ENCODE results near the gene CDKAL1. TPM values are rescaled to one million over a fixed set of nuclear protein-coding genes. Genes with fewer than 3 reads are reported as not detected.
"Not testable (repeated sequence)": the region's sequence is repeated elsewhere in the genome, so short reads cannot be mapped to it uniquely, and the experiment has no call there.

The CDKAL1 gene
- total RNA-seq, 1 donor from 2014 or later, result 8.4 TPM

DNA sequence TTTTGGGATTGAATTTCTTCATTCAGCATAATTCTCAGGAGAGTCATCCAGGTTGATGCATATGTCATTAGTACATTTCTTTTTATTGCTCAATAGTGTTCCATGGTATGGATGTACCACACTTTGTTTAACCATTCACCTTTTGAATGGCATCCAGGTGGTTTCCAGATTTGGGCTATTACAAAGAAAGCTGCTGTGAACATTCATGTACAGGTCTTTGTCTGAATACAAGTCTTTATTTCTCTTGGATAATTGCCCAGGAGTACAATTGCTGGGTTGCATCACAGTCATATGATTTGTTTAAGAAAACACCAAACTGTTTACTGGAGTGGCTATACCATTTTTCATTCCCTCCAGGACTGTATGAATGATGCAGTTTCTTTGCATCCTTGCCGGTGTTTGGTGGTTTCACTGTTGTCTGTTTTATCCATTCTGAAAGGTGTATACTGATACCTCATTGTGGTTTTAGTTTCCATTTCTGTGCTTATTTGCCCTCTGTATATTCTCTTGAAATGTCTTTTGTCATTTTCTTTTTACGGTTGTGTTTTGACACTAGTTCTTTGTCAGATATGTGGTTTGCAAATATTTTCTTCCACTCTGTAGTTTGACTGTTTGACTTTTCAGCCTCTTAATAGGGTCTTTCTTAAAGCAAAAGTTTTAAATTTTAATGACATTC is 8.8 kb downstream of the CDKAL1 start:
- intact Hi-C loops (cut with DNase I), result no loop called here
- no peak for DNase-seq (ENCODE audit: low spot score)

- no peak for DNase-seq (ENCODE audit: low spot score)
- intact Hi-C loops (cut with DNase I), result no loop called here
Measured at GRCh38 chr6:20548264-20548663, 14.0 kb downstream of the CDKAL1 start.

DNA sequence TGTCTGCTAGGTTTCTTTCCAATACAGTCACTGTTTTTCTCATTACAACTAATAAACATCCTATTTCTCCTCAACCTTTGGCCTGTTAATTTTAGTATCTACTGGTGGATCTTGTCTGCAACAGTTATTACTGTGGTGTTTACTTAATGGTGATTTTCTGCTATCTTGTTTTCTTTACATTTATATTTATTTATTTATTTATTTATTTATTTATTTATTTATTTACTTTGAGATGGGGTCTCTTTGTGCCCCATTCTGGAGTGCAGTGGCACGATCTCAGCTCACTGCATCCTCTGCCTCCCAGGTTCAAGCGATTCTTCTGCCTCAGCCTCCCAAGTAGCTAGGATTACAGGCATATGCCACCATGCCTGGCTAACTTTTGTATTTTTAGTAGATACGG is 15.1 kb downstream of the CDKAL1 start:
- intact Hi-C loops (cut with DNase I); DNase-seq (ENCODE audit: low spot score): not testable (repeated sequence)

DNA sequence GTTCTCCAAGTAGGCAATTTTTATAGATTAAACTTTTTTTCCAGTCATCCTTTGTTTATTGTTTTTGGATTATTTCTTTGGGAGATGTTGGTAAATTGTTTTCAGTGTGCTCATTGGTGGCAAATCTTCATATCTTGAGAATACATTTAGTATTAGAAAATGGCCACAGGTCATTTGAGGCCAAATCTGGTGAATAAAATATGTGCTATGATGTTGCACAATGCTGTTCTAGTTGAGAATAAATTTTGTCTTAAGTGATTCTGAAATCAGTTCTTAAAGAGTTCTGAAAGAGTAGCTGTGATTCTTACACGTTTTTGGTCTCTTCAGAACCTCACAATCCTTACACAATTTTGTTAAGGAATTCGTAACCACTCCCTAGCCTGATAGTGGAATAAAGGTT is 20.1 kb downstream of the CDKAL1 start:
- intact Hi-C loops (cut with DNase I), result no loop called here
- no peak for DNase-seq (ENCODE audit: low spot score)

DNA sequence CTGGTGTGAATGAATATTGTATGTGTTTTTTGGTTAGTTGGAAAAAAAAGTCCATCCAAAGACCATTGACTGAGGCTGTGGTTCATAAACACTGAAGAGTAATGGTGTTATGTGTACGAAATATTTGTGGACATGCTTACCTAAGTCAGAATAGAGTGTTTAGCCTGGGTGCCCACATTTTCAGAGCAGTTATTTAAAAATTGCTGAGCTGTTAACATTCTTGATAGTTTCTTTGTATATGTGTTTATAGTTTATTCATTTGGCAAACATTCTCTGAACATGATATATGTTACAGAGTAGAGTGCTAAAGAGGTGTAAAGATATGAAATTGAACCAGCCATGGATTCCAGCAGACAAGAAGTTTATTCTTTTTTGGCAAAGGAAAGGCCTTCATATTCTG is 20.6 kb downstream of the CDKAL1 start:
- intact Hi-C loops (cut with DNase I), result no loop called here
- no peak for DNase-seq (ENCODE audit: low spot score)

GRCh38 chr6:20559924-20560551 is 25.8 kb downstream of the CDKAL1 start:
- DNase-seq (ENCODE audit: low spot score), result no peak
- intact Hi-C loops (cut with DNase I), result no loop called here

DNA sequence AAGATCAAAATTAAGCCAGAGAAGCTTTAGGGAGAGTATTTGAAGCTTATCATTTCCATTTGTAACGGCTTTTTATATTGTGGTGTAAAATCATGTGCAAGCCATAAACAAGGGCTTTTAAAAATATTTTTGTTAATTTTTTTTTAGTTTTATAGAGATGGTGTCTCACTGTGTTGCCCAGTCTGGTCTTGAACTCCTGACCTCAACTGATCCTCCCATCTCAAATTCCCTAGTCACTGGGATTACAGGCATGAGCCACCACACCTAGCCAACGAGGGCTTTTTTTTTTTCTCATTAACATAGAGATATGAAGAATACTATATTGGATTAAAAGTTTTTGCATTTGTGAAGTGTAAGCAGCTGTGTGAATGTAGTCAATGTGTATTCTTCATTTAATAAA is 29.1 kb downstream of the CDKAL1 start:
- intact Hi-C loops (cut with DNase I), result no loop called here
- no peak for DNase-seq (ENCODE audit: low spot score)

GRCh38 chr6:20564269-20564668 is 30.0 kb downstream of the CDKAL1 start:
- intact Hi-C loops (cut with DNase I), result no loop called here
- no peak for DNase-seq (ENCODE audit: low spot score)

- no peak for DNase-seq (ENCODE audit: low spot score)
- intact Hi-C loops (cut with DNase I), result loop anchor here (5.0 kb wide), 1 partner anchor 1023 kb away; no protein-coding TSS in a partner anchor
Measured at GRCh38 chr6:20564777-20565176, 30.5 kb downstream of the CDKAL1 start.

- no peak for DNase-seq (ENCODE audit: low spot score)
- intact Hi-C loops (cut with DNase I), result loop anchor here (5.0 kb wide), 1 partner anchor 1022 kb away; no protein-coding TSS in a partner anchor
Measured at GRCh38 chr6:20565342-20565741, 31.1 kb downstream of the CDKAL1 start.

DNA sequence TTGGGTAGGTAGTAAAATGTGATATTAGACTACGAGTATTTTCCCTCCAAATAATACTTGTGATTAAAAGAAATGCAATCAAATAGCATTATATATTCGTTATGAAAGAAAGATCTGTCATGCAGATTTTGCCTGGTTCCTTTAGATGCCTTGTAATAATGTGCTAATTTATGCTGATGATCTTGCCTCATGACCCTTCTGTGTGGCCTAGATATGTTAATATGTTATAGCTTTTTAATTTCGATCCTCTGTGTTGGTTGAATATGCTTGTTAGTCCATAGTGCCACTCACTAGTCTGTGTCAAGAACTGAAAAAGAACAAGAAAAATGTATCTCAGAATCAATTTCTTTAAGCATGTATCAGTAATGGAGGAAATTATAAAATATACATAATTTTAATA is 31.9 kb downstream of the CDKAL1 start:
- intact Hi-C loops (cut with DNase I), result loop anchor here (5.0 kb wide), 1 partner anchor 1021 kb away; no protein-coding TSS in a partner anchor
- no peak for DNase-seq (ENCODE audit: low spot score)

DNA sequence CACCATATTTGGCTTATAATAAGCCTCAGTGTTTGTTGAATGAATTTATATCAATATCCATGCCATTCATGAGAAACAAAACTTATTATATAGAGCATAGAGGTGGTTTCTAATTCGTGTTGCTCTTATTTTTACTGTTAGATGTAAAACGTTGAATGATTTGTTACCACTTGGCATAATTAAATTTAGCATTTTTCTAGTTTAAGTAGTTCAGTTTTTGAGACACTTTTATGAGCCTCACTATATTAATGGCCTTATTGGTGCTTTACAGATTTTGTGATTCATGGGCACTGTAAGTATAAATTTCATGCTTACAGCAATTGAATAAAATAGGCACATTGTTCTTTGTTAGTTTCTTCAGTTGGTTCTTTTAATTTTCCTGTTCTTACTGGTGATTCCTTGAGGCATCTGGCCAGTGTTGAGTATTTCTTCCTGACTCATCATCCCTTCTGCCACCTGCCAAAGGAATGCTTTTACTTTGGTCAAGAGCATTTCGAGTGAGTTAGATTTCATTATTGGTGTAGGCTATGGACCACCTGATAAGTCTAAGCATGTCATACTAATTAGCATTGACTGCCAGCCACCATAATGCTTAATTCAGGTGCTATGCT is 34.8 kb downstream of the CDKAL1 start:
- DNase-seq (ENCODE audit: low spot score), result no peak
- intact Hi-C loops (cut with DNase I), result loop anchor here (5.0 kb wide), 1 partner anchor 1018 kb away; no protein-coding TSS in a partner anchor

- intact Hi-C loops (cut with DNase I), result no loop called here
- no peak for DNase-seq (ENCODE audit: low spot score)
Measured at GRCh38 chr6:20571261-20571660, 37.0 kb downstream of the CDKAL1 start.

- intact Hi-C loops (cut with DNase I), result no loop called here
Measured at GRCh38 chr6:20572288-20572687, 38.0 kb downstream of the CDKAL1 start.

GRCh38 chr6:20572940-20573339 is 38.7 kb downstream of the CDKAL1 start:
- intact Hi-C loops (cut with DNase I), result no loop called here
- no peak for DNase-seq (ENCODE audit: low spot score)

More at GRCh38 chr6:20572288-20572687, 38.0 kb downstream of the CDKAL1 start:
- no peak for DNase-seq (ENCODE audit: low spot score)

GRCh38 chr6:20574355-20574754 is 40.1 kb downstream of the CDKAL1 start:
- intact Hi-C loops (cut with DNase I), result no loop called here
- no peak for DNase-seq (ENCODE audit: low spot score)

DNA sequence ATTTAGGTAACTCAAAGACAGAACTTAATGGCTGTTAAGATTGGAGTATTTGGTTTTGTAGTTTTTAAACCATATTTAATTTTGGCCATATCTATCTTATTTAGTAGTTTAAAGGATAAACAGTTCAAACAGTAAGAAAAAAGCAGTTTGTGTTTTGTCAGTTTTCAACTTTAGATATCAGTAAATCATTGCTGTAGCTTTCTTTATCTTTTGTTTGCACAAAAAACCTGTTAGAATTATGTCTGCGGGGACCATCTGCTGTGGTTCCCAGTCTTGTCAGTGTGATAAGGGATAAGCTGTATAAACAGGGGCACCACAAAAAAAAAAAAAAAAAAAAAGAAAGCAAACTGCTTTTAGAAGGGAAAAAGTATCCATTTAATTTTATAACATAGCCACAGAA is 40.9 kb downstream of the CDKAL1 start:
- DNase-seq (ENCODE audit: low spot score), result no peak
- intact Hi-C loops (cut with DNase I), result no loop called here

DNA sequence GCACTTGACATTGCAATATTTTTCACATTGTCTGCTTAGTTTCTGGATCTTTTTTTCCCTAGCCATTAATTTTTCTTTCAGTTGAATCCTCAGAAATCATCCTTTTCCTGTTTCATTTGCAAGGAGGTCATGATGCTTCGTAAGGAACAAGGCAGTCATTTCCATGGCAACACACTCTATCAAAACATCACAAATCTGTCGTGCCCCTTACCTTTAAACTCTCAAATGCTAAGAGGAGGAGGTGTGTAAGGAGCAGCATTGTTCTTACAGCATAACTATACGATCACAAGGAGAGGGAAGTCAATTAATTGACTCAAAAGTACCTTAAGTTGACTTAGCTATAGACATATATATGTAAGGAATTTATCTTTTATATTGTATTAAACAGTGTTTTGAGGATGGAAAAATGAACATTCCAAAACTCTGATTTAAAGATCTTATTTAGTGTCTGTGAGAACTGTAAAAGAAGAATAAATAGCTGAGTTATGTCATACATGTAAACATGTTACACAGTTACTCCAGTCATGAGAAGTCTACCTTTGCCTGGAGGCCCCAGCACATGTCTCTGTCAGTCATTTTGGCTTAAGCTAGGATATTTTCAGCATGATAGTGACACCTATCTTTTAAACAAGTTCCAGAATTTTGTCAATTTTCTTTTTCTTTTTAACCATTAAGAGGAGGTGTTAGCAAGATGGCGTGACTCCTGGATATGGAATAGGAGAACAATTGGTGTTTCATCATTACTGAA is 41.6 kb downstream of the CDKAL1 start:
- no peak for DNase-seq (ENCODE audit: low spot score)
- intact Hi-C loops (cut with DNase I), result no loop called here

- no peak for DNase-seq (ENCODE audit: low spot score)
Measured at GRCh38 chr6:20577173-20577688, 43.0 kb downstream of the CDKAL1 start.

GRCh38 chr6:20581070-20581469 is 46.8 kb downstream of the CDKAL1 start:
- no peak for DNase-seq (ENCODE audit: low spot score)
- intact Hi-C loops (cut with DNase I), result no loop called here

More at GRCh38 chr6:20577173-20577688, 43.0 kb downstream of the CDKAL1 start:
- intact Hi-C loops (cut with DNase I), result no loop called here
